Retinal pigment epithelial cell (primary cell): ENCODE results near the gene C11orf87.

Source experiments
- DNase-seq: peaks from one replicate; pipeline ENCODE4 v3.0.0-alpha.2; 2010; ENCODE audit warnings: low read depth
- H3K4me3 ChIP-seq: 2 replicates; pipeline ENCODE4 v1.5.1; 2011; ENCODE audit warnings: mild to moderate bottlenecking, low read length, control low read depth, moderate library complexity
- TF ChIP-seq, protein P1 (sequence below): conservative IDR thresholded peaks from 2 replicates; pipeline ENCODE4 v1.5.1; 2011; ENCODE audit warnings: low read depth, low read length, control low read depth, inconsistent platforms

The C11orf87 gene

DNA sequence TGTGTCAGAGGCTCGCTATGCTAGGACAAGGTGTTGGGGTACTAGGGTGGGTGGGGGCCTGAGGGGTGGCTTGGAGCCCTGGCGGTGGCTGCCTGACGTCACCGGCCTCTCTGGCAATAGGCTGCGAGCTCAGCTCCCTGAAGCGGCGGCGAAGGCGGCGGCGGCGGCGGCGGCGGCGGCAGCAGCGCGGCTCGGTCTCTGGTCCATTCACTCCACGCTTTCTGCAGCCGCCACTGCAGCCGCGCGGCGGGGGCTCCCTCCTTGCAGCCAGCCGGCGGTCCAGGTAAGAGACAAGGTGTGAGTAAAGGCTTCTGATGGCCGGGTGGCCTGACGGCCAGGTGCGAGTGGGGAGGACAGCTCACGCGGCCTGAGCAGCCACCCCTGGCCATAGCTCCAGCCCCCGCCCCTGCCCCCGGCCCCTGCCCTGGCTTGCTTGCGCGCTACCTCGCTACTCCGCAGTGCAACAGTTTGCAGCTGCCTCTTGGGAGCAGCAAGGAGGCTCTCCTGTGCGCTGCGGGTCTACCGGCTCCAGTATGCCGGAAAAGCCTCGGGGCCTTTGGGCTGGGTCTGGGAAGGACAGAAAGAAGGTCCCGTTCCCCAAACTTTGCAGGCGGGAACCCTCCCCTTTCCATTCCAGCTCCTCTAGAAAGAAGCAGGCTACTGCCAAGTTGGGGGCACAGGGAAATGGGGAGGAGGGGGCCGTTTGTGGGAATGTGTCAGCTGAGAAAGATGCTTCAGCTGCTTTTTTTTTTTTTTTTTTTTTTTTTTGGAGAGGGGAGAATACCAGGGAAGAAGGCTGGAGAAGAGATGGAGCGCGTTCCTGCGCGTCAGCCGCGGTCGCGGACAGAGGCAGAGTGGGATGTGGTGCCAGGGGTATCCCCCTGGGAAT, at the start of gene C11orf87:
TSS of gene C11orf87 (plus strand) at position 210 of the 889 bp plus-strand sequence. CDS start 1,444 bp downstream, outside the sequence.
- no peak for DNase-seq
- peak within 1 kb of the TSS; percentile 42 for H3K4me3 ChIP-seq
- TF ChIP-seq, protein P1, sequence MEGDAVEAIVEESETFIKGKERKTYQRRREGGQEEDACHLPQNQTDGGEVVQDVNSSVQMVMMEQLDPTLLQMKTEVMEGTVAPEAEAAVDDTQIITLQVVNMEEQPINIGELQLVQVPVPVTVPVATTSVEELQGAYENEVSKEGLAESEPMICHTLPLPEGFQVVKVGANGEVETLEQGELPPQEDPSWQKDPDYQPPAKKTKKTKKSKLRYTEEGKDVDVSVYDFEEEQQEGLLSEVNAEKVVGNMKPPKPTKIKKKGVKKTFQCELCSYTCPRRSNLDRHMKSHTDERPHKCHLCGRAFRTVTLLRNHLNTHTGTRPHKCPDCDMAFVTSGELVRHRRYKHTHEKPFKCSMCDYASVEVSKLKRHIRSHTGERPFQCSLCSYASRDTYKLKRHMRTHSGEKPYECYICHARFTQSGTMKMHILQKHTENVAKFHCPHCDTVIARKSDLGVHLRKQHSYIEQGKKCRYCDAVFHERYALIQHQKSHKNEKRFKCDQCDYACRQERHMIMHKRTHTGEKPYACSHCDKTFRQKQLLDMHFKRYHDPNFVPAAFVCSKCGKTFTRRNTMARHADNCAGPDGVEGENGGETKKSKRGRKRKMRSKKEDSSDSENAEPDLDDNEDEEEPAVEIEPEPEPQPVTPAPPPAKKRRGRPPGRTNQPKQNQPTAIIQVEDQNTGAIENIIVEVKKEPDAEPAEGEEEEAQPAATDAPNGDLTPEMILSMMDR = no peak

DNA sequence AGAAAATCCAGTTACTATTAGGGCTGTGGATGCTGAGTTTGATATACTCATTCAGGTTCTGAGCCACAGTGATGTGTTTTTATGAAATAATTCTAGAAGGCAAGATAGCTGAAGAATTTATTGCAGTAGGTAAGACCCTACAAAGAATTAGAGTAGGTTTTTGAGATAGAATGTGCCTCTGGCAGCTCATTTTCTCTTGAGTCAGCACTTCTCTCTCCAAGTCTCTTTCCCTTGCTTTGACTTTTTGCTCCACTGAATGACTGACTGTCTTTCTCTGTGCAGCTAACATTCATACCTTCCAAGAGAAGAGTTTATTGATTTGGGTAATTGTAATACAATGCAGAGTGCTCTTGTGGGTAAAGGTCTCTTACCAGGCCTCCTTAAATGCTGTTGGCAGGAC, 48.0 kb upstream of the C11orf87 start:
- no peak for DNase-seq
- H3K4me3 ChIP-seq = no peak overlapping the region
- TF ChIP-seq, protein P1 = no peak

DNA sequence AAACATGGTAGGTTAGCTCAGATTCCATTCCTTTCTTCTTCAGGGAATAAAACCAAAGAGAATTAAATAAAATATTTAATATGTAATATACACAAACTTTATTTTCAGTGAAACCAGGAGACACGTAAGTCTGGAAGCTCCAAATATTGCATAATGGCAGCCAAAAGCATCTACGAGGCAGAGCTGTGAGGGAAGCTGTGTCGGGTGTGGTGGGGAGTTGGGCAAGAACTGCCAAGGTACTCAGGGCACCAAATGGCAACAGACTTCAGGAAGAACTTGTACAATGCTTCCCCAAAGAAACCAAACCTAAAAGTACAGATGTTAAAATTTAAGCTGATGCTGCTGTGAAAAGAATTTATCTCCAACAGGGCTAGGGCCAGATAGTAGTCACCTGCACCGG, 47.5 kb upstream of the C11orf87 start:
- TF ChIP-seq, protein P1 = no peak
- no peak overlapping the region for H3K4me3 ChIP-seq
- no peak for DNase-seq

DNA sequence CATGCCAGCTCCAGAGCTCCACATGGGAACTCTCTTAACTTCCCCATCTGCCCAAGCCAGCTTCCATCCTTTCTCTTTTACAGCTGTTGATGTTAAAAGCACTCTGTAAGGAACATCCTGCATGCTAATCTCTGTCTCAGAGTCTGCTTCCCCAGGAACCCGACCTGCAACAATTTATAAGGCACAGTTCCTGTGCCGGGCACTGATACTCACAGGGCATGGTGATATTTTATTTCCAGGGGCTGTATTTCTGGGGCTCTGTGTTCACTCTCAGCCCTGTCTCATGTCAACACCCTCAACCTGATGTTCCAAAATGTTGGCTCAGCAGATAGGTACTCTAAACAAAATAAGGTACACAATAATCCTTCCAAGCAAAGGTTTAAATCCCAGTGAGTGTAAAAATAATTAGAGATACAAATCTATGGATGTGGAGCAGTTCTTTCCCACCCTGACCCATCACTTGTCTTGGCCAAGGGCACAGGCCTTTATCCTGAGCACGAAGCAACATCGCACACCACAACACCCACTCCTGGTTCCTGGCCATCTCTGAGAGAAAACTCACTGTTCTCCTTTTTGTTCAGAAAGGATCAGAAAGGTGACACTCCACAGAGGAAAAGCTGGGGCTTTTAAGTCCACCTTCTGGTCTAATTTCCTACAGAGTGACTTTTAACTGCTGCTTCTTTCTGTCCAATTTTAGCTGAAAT, 44.8 kb upstream of the C11orf87 start:
- no peak for DNase-seq
- TF ChIP-seq, protein P1 = no peak
- no peak overlapping the region for H3K4me3 ChIP-seq

DNA sequence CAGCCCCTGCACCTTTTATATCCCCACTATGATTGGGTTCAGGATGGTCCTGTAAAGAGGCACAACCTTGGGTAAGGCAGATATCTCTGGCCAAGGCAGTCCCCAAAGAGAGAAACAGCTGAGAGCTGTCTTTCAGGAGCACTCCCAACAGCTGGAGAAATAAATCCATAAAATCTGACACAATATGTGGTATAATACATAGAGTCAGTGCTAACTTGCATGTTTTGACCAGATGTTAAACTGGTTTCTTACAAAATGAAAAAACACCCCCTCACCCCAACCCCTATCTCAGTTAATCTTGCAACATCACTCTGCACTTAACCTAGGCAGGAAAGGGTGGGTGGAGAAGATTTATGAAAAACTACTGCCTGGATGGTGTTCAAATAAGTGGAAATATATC, 44.0 kb upstream of the C11orf87 start:
- TF ChIP-seq, protein P1 = no peak
- no peak for DNase-seq
- no peak overlapping the region for H3K4me3 ChIP-seq

DNA sequence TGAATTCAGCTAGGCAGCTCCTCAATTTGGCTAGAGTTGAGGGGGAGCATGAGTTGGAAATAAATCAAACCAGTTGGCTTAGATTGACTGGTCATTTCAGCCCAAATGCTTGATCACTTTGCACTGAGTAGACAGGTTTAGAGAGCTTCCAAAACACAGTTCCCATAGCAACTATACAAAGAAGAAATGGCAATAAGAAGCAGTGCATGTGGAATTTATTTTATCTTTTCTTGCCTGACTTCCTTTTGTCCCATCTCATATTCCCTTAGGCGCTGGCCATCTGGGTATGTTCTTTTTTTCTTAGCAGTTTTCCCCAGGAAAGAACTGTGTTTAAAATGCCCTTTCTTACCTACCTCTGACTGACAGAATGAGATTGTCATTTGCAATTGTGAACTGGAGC, 38.7 kb upstream of the C11orf87 start:
- TF ChIP-seq, protein P1 = no peak
- H3K4me3 ChIP-seq = no peak overlapping the region
- DNase-seq = no peak

DNA sequence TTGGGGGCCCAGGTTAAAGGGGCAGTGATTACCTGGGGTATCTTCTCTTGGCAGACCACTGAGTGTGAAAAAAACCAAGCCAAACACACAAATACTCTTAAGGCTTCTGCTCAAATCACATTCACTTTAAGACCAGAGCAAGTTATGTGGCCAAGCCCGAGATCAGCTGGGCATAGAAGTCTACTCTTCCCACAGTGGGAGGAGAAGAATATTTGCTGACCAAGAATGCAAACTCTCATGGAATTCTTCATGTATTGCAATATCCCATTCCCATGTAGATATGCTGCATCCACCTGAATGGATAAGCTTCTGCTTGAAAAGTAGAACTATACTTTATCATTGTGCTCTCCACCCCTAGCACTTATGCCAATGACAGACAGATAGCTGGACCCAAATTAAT, 37.1 kb upstream of the C11orf87 start:
- DNase-seq = no peak
- H3K4me3 ChIP-seq = no peak overlapping the region
- TF ChIP-seq, protein P1 = no peak
